ENCODE results near the gene SLC2A4RG. TPM values are rescaled to one million over a fixed set of nuclear protein-coding genes. Genes with fewer than 3 reads are reported as not detected.
A peak's percentile ranks its signal among the peaks of the same experiment; 100 is the strongest.

SLC2A4RG gene
- polyA plus RNA-seq, 1 of the 3 experiments (the other 2 are of a cell fraction) = 90.9 TPM

GRCh38 chr20:63741354-63741675, 1.7 kb downstream of the SLC2A4RG start:
- CTCF ChIA-PET = interaction anchor here (0.7 to 1.7 kb wide), 8 partner anchors 10 to 232 kb away, joined by 3 to 9 read pairs (median 4); no protein-coding TSS in a partner anchor
- H4K20me1 ChIP-seq (ENCODE audit: insufficient read depth) = peaks cover 16% of the 10 kb centered on the region

GRCh38 chr20:63741676-63742380, 2.3 kb downstream of the SLC2A4RG start:
- no peaks in the 10 kb centered on the region for H3K9me2 ChIP-seq
- H3K27ac ChIP-seq (ENCODE audit: low read depth in 2 of 2, low read length in 1 of 2) = peak overlapping the region; percentile 72 to 96; a peak in 3 of 4 replicates
- POLR2A ChIA-PET = interaction anchor here (0.8 to 1.9 kb wide), 5 partner anchors 8 to 215 kb away, joined by 3 to 7 read pairs (median 5); partner anchors contain the start of genes ARFRP1, RTEL1, TPD52L2 and ZGPAT
- peak overlapping the region; percentile 81 to 95 for H3K4me3 ChIP-seq (ENCODE audit: low read depth in 2 of 2, low read length in 1 of 2)
- peaks cover 18% of the 10 kb centered on the region for H3K79me2 ChIP-seq (ENCODE audit: insufficient read depth)
- peak overlapping the region; percentile 92; the same call in 1 of the 2 replicates for H3K9ac ChIP-seq
- CTCF ChIA-PET = interaction anchor here (0.7 to 1.7 kb wide), 8 partner anchors 10 to 232 kb away, joined by 3 to 9 read pairs (median 4); no protein-coding TSS in a partner anchor
- H3K27me3 ChIP-seq (ENCODE audit: insufficient read depth) = no peaks in the 10 kb centered on the region
- no peak overlapping the region for H2AFZ ChIP-seq (ENCODE audit: low read depth)
- H3K4me2 ChIP-seq = peak overlapping the region; percentile 98
- no peaks in the 10 kb centered on the region for H3K9me3 ChIP-seq
- no peak for DNase-seq
- peaks cover 15 to 26% of the 10 kb centered on the region in 2 experiments for H3K36me3 ChIP-seq (replicated peaks in 1 of 2; ENCODE audit: control insufficient read depth in 1 of 2, insufficient read depth in 2 of 2, low read length in 1 of 2)
- peaks cover 0 to 14% of the 10 kb centered on the region in 2 experiments; a peak in 1 of 4 replicates for H3K4me1 ChIP-seq (ENCODE audit: control insufficient read depth in 1 of 2, insufficient read depth in 2 of 2, low read depth in 1 of 2, low read length in 1 of 2)
- WGBS (ENCODE audit: low lambda C conversion rate) = 81% methylated on average over 18 of the region's 30 CpGs
- TF ChIP-seq RXRA (IDR thresholded peaks at IDR 0.05; ENCODE audit: borderline replicate concordance, low read depth) = no peak
- TF ChIP-seq MAX (IDR thresholded peaks at IDR 0.05; ENCODE audit: low read depth) = no peak
- TF ChIP-seq TEAD4 (IDR thresholded peaks at IDR 0.05; ENCODE audit: borderline replicate concordance, insufficient read depth) = no peak
- no peak for TF ChIP-seq CTCF (IDR thresholded peaks at IDR 0.05)
- no peak for TF ChIP-seq NFIC (IDR thresholded peaks at IDR 0.05; ENCODE audit: borderline replicate concordance)
- TF ChIP-seq ZBTB33 (IDR thresholded peaks at IDR 0.05; ENCODE audit: borderline replicate concordance, low read depth) = no peak
- TF ChIP-seq MEF2A (IDR thresholded peaks at IDR 0.05; ENCODE audit: borderline replicate concordance, low read depth) = no peak
- no peak for TF ChIP-seq SMC3 (IDR thresholded peaks at IDR 0.05; ENCODE audit: low read depth, low read length)
- peaks cover 16% of the 10 kb centered on the region for H4K20me1 ChIP-seq (ENCODE audit: insufficient read depth)
- peaks cover 17% of the 10 kb centered on the region for H3F3A ChIP-seq (replicated peaks; ENCODE audit: insufficient read depth)

More at GRCh38 chr20:63741354-63741675, 1.7 kb downstream of the SLC2A4RG start:
- POLR2A ChIA-PET = interaction anchor here (0.8 to 1.9 kb wide), 5 partner anchors 8 to 124 kb away, joined by 3 to 7 read pairs (median 5); partner anchors contain the start of genes ARFRP1, RTEL1, TPD52L2 and ZGPAT
- no peaks in the 10 kb centered on the region for H3K9me3 ChIP-seq
- H3K9me2 ChIP-seq = no peaks in the 10 kb centered on the region
- H2AFZ ChIP-seq (ENCODE audit: low read depth) = no peak overlapping the region
- H3K79me2 ChIP-seq (ENCODE audit: insufficient read depth) = peaks cover 18% of the 10 kb centered on the region
- H3K27me3 ChIP-seq (ENCODE audit: insufficient read depth) = no peaks in the 10 kb centered on the region
- 61% methylated on average over 3 of the region's 6 CpGs for WGBS (ENCODE audit: low lambda C conversion rate)
- H3F3A ChIP-seq (replicated peaks; ENCODE audit: insufficient read depth) = peaks cover 17% of the 10 kb centered on the region
- H3K4me2 ChIP-seq = peak overlapping the region; percentile 98
- peaks cover 0 to 14% of the 10 kb centered on the region in 2 experiments; a peak in 1 of 4 replicates for H3K4me1 ChIP-seq (ENCODE audit: control insufficient read depth in 1 of 2, insufficient read depth in 2 of 2, low read depth in 1 of 2, low read length in 1 of 2)
- TF ChIP-seq GATA2 (CRISPR knock-in tag; IDR thresholded peaks at IDR 0.05) (no peak), TEAD4 (IDR thresholded peaks at IDR 0.05; ENCODE audit: borderline replicate concordance, insufficient read depth) (no peak), NRF1 (IDR thresholded peaks at IDR 0.05; ENCODE audit: low read depth, low read length) (no peak), GABPA (IDR thresholded peaks at IDR 0.05; ENCODE audit: low read depth) (no peak), USF2 (IDR thresholded peaks at IDR 0.05; ENCODE audit: borderline replicate concordance, low read depth, low read length) (no peak), YY1 (IDR thresholded peaks at IDR 0.05; ENCODE audit: low read depth) (no peak)
- H3K27ac ChIP-seq (ENCODE audit: low read depth in 2 of 2, low read length in 1 of 2) = peak overlapping the region; percentile 72 to 96; a peak in 3 of 4 replicates
- H3K36me3 ChIP-seq (replicated peaks in 1 of 2; ENCODE audit: control insufficient read depth in 1 of 2, insufficient read depth in 2 of 2, low read length in 1 of 2) = peaks cover 15 to 26% of the 10 kb centered on the region in 2 experiments
- H3K9ac ChIP-seq = peak overlapping the region; percentile 92
- no peak for DNase-seq
- peak overlapping the region; percentile 81 to 95 for H3K4me3 ChIP-seq (ENCODE audit: low read depth in 2 of 2, low read length in 1 of 2)

Measured in SK-N-SH (cell line).